NCI-H82 (cell line): ENCODE results near the gene EHBP1.
"Not testable (repeated sequence)": the region's sequence is repeated elsewhere in the genome, so short reads cannot be mapped to it uniquely, and the experiment has no call there.

Experiments used
- DNase-seq: peaks from one replicate; lab custom pipeline; 2025; lab: John Stamatoyannopoulos, UW

Gene EHBP1

DNA sequence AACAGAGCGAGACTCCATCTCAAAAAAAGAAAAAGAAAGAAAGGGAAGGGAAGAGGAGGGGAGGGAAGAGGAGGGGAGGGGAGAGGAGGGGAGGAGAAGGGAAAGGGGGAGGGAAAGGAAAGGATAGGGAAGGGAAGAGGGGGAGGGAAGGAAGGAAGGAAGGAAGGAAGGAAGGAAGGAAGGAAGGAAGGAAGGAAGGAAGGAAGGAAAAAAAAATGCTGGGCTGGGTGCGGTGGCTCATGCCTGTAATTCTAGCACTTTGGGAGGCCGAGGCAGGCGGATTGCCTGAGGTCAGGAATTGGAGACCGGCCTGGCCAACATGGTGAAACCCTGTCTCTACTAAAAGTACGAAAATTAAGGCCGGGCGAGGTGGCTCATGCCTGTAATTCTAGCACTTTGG is 314.2 kb downstream of the EHBP1 start:
- not testable (repeated sequence) for DNase-seq

DNA sequence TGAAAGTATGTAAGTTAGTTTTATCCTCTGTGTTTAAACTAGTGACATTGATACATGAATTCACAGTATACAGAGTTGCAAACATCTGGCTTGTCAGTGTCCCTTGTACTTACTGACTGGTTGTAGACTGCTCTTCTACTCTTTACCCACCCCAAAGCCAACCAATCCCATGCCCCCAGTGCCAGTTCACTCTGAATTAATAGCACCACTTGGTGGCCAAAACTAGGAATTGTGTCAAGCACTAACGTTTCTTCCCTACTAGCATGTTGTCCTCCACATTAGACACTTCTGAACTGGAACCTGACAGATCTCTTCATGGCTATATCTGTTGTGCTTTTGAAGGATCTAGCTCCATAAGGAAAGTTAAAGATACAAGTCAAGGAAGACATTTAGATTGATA is 317.9 kb downstream of the EHBP1 start:
- DNase-seq: peak; percentile 82

GRCh38 chr2:63027220-63027619 is 321.7 kb downstream of the EHBP1 start:
- no peak for DNase-seq

DNA sequence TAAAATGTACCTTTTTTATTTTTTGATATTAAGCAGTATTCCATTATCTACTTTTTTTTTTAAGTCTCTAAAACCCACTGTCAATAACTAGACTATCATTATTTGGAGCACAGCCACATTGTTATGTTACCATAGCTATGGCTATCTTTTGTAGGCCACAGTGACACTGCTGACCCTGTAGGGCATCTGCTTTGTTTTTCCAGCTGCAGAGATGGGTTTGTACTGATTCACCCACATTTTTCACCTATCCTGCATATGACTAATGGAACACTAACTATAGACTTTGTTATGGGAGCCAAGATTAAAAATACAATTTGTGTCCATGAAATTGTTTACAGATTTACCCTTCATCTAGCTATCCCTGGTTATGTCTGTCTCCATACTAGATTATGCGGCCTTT is 323.5 kb downstream of the EHBP1 start:
- no peak for DNase-seq

DNA sequence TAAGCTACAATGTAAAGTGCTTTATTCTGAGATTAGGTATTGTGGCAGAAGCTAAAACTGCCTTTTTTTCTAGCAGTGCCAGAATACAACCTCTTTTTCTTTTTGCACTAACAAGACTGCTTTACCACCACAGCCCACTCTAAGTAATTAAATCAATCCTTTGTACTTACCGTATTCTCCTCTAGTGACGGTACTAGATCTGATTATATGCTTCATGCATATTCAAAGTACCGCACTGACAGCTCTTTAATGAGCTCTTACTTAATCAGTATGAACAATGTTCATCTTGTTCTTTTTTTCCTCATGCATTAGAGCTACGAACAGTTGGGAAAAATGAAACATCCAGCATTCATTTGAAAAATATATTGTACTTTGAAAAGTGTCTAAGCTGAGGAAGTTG is 329.0 kb downstream of the EHBP1 start:
- peak; percentile 94 for DNase-seq

DNA sequence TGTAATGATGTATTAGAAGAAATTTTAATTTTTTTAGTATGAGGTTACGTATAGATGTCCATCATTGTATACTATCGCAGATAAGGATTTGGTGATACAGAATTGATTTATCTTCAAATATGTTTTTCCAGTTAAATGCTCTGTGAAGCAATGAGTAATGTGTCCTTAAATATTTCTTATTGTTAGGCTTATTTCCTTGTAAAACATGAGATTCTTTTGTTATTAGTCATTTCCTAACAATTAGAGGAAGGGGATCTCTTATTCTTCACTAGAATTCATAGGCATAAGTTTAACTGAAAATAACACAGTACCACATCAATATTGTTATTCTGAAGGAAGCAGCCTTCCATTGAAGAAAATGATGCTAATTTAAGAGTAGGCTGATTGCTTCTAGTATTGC is 329.7 kb downstream of the EHBP1 start:
- DNase-seq: no peak

- DNase-seq: peak; percentile 11
These were observed 330.1 kb downstream of the EHBP1 start for GRCh38 chr2:63035660-63036059.

DNA sequence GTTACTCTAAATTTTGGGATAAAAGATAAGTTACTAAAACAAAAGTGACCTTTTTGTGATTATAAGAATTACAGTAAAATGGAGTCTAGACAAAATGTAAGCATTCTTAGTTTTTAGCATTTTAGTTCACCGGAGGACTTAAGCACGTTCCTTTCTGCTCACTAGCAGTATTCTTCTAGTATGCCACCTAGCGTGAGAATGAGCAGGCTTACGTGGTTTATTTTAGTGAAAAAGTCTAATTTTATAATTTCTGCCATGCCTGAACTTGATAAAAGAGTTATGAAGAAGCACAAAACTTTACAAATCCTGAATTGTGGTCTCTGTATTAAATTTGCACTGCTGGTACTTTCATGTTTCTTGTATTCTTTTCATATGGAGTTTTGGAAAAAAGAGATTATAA is 332.5 kb downstream of the EHBP1 start:
- DNase-seq: no peak

- peak; percentile 8 for DNase-seq
These were observed 335.1 kb downstream of the EHBP1 start for GRCh38 chr2:63040586-63040985.

- peak; percentile 48 for DNase-seq
These were observed 336.1 kb downstream of the EHBP1 start for GRCh38 chr2:63041592-63041991.

DNA sequence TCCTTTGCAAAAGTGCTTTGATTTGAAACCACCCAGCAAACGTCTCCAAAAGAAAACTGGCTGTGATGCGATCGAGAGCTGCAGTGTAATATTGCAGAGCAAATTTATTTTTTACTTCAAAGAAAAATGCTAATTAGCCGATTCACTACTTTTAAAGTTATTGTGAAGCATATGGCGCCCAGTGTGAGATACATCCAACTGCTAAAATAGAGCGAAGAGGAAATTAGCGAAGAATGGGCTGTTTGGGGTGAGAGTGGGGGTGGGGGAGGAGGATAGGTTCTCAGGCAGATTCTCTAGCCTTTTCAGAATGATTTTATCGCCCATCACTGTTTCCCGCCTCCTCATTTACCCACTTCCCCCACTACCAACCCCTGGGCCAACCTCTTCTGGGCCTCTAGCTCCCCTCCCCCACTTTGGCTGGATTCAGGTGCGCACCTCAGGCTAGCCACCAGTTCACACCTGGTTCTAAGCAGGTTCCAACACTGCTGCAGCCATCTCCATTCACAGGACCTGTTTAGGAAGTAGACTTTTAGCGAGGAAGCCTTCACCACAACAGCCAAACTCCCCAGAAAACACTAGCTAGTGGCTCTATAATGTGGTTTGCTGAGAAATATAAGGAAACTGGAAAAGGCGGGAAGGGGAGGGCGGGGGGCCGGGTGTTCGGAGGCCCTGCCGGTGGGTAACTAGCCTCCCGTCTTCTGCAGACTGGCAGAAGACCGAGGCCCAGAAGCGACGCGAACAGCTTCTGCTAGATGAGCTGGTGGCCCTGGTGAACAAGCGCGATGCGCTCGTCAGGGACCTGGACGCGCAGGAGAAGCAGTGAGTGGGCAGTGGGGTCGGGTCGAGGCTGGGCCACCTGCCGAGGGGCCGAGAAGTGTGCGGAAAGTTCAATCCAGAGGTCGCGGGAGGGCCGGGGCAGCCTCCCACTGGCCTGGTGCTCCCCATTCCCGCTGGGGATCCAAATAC is 339.1 kb downstream of the EHBP1 start:
- DNase-seq: no peak

DNA sequence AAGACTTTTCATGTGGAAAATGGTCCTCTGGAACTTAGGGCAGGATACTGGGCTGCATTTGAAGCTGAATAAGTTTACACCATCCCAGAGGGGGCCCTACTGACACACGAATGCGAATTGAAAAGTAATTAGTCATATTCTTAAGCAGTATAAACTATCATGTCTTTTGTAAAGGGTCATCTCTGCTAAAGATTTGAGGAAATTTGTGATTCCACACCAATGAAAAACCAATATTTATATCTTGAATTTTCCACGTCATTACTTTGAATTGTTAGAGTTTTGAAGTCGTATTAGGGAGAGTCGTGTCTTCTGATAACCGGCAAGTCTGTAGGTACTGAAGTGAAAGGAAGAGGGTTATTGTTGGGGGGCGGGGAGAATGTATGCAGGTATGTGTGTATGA is 341.0 kb downstream of the EHBP1 start:
- DNase-seq: no peak

DNA sequence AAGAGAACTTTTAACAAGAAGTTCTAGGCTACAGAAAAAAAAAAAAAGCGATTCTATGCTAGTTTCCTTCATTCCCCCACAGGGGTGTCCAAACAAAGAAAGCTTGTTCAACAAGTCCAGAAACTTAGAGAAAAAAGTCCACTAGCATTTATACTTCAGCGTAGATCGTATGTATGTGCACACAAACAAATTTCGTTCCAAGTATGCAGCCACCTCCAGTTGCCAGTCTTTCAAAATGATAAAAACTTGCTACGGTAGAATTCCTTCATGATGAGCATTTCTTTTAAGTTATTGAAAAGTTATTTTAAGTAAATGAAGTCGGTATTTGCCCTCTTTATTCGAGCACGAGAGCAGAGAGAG is 341.4 kb downstream of the EHBP1 start:
- no peak for DNase-seq

- peak; percentile 59 for DNase-seq
These were observed 342.1 kb downstream of the EHBP1 start for GRCh38 chr2:63047321-63048279.

- peak; percentile 56 for DNase-seq
These were observed 343.1 kb downstream of the EHBP1 start for GRCh38 chr2:63048367-63049171.

GRCh38 chr2:63049211-63049969 is 343.9 kb downstream of the EHBP1 start:
- peak; percentile 38 for DNase-seq

GRCh38 chr2:63049970-63050333 is 344.4 kb downstream of the EHBP1 start:
- DNase-seq: peak; percentile 81

- peak; percentile 92 for DNase-seq
These were observed 345.0 kb downstream of the EHBP1 start, which contains the start of gene OTX1 for GRCh38 chr2:63050334-63051041. Gene OTX1, plus strand, starts transcription at chr2:63050830. Its CDS starts 2,161 bp downstream, at chr2:63052991.

DNA sequence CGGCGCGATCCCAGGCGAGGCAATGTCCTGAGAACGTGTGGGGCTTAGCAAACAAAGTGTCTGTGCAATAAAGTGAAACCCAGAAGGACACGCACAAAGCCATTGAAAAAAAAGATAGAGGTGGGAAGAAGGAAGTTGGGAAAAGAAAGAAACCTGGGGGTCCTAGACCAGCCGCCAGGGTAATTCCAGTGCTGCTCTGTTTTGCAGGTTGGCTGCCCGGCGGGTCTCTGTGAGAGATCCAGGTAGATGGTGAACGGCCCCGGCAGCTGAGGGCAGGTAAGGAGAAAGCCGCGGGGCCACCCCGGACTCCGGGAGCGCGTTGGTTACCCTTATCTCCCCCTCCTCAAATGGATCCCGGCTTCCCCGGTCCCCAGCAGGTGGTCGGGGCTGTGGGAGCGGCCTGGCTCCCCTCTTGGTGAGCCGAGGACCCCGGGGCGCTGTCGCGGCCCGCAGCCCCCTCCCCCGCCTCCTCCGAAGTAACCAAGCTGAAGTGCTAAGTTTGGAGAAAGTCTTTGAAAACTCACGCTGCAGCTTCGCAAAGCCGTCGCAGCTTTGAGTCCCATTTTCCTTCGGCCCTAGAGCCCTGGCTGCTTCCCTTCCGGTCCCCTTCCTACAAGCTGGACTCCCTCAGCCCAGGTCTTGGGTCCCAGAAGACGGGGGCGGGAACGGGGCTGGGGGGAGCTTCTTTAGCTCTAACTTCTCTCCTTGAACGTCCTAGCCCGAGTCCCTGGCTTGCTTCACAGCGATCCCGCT is 345.7 kb downstream of the EHBP1 start:
- DNase-seq: no peak
